ENCODE results near the gene PITHD1. TPM values are rescaled to one million over a fixed set of nuclear protein-coding genes. Genes with fewer than 3 reads are reported as not detected.

Gene PITHD1
- total RNA-seq, 1 donor from 2014 or later: 72.5 TPM

- no peak overlapping the region for H3K4me3 Mint-ChIP-seq
- H3K4me1 Mint-ChIP-seq: peaks cover 3% of the 10 kb centered on the region
- Histone ChIP-seq H3K4me3 (no peak overlapping the region), H3K4me2 (no peak overlapping the region), H3K9me3 (ENCODE audit: low read depth) (no peaks in the 10 kb centered on the region), H3K27me3 (peaks cover 11% of the 10 kb centered on the region), H3K27ac (no peak overlapping the region), H2AFZ (replicated peaks) (no peak overlapping the region), H3F3A (ENCODE audit: low read depth) (peaks cover 13% of the 10 kb centered on the region), H3K36me3 (no peaks in the 10 kb centered on the region), H3K4me1 (no peaks in the 10 kb centered on the region), H4K20me1 (ENCODE audit: low read depth) (no peaks in the 10 kb centered on the region), H3K79me2 (ENCODE audit: low read depth) (no peaks in the 10 kb centered on the region), H3K9ac (no peak overlapping the region)
- DNase-seq (ENCODE audit: low spot score): no peak
- peaks cover 5% of the 10 kb centered on the region for H3K36me3 Mint-ChIP-seq
- peak overlapping the region; percentile 33 for H3K27ac Mint-ChIP-seq
- no peak for TF ChIP-seq EZH2 (IDR thresholded peaks at IDR 0.05)
- no peak for TF ChIP-seq EZH2phosphoT487 (IDR thresholded peaks at IDR 0.05)
- no peak for TF ChIP-seq CTCF (IDR thresholded peaks at IDR 0.05)
- no peaks in the 10 kb centered on the region for H3K9me3 Mint-ChIP-seq
- peaks cover 4% of the 10 kb centered on the region for H3K27me3 Mint-ChIP-seq (ENCODE audit: insufficient read depth, low read depth)
These were observed 28.1 kb downstream of the PITHD1 start for GRCh38 chr1:23806280-23806679.

GRCh38 chr1:23807453-23807852, 29.2 kb downstream of the PITHD1 start:
- H3K36me3 ChIP-seq: no peaks in the 10 kb centered on the region
- no peak for DNase-seq (ENCODE audit: low spot score)
- peaks cover 2% of the 10 kb centered on the region for H3F3A ChIP-seq (ENCODE audit: low read depth)
- no peak overlapping the region for H3K4me3 ChIP-seq
- H4K20me1 ChIP-seq (ENCODE audit: low read depth): no peaks in the 10 kb centered on the region
- Mint-ChIP-seq H3K27ac (peak overlapping the region; percentile 30), H3K36me3 (peaks cover 8% of the 10 kb centered on the region), H3K27me3 (ENCODE audit: insufficient read depth, low read depth) (peaks cover 3% of the 10 kb centered on the region), H3K4me3 (no peak overlapping the region), H3K9me3 (no peaks in the 10 kb centered on the region), H3K4me1 (no peaks in the 10 kb centered on the region)
- TF ChIP-seq EZH2 (IDR thresholded peaks at IDR 0.05) (no peak), CTCF (IDR thresholded peaks at IDR 0.05) (no peak), EZH2phosphoT487 (IDR thresholded peaks at IDR 0.05) (no peak)
- no peaks in the 10 kb centered on the region for H3K9me3 ChIP-seq (ENCODE audit: low read depth)
- H3K4me1 ChIP-seq: no peaks in the 10 kb centered on the region
- H3K4me2 ChIP-seq: no peak overlapping the region
- no peaks in the 10 kb centered on the region for H3K79me2 ChIP-seq (ENCODE audit: low read depth)
- H3K9ac ChIP-seq: no peak overlapping the region
- H2AFZ ChIP-seq (replicated peaks): no peak overlapping the region
- H3K27ac ChIP-seq: no peak overlapping the region
- H3K27me3 ChIP-seq: no peaks in the 10 kb centered on the region

- Mint-ChIP-seq H3K9me3 (no peaks in the 10 kb centered on the region), H3K27me3 (ENCODE audit: insufficient read depth, low read depth) (peaks cover 3% of the 10 kb centered on the region), H3K27ac (no peak overlapping the region), H3K36me3 (peaks cover 10% of the 10 kb centered on the region), H3K4me1 (no peaks in the 10 kb centered on the region), H3K4me3 (no peak overlapping the region)
- no peaks in the 10 kb centered on the region for H3F3A ChIP-seq (ENCODE audit: low read depth)
- DNase-seq (ENCODE audit: low spot score): peak; percentile 75
- TF ChIP-seq CTCF (IDR thresholded peaks at IDR 0.05) (peak; percentile 67), EZH2phosphoT487 (IDR thresholded peaks at IDR 0.05) (no peak), EZH2 (IDR thresholded peaks at IDR 0.05) (no peak)
- no peak overlapping the region for H3K4me3 ChIP-seq
- H3K4me2 ChIP-seq: no peak overlapping the region
- H3K9ac ChIP-seq: no peak overlapping the region
- H4K20me1 ChIP-seq (ENCODE audit: low read depth): no peaks in the 10 kb centered on the region
- no peaks in the 10 kb centered on the region for H3K79me2 ChIP-seq (ENCODE audit: low read depth)
- H3K27ac ChIP-seq: no peak overlapping the region
- no peaks in the 10 kb centered on the region for H3K4me1 ChIP-seq
- H3K36me3 ChIP-seq: no peaks in the 10 kb centered on the region
- no peaks in the 10 kb centered on the region for H3K27me3 ChIP-seq
- no peak overlapping the region for H2AFZ ChIP-seq (replicated peaks)
- H3K9me3 ChIP-seq (ENCODE audit: low read depth): no peaks in the 10 kb centered on the region
These were observed 31.5 kb downstream of the PITHD1 start for GRCh38 chr1:23809751-23810171.

All from neural progenitor cell (in vitro differentiated cells).